ENCODE measurements around the gene SMYD3. TPM values are rescaled to one million over a fixed set of nuclear protein-coding genes. Genes with fewer than 3 reads are reported as not detected.

The SMYD3 gene
- total RNA-seq, 2 donors from 2014 or later = 16.7 to 18.2 TPM

- no peak for DNase-seq (ENCODE audit: low spot score)
- intact Hi-C loops (cut with DNase I) = no loop called here
Measured at GRCh38 chr1:245873883-245874671, 633.0 kb downstream of the SMYD3 start.

DNA sequence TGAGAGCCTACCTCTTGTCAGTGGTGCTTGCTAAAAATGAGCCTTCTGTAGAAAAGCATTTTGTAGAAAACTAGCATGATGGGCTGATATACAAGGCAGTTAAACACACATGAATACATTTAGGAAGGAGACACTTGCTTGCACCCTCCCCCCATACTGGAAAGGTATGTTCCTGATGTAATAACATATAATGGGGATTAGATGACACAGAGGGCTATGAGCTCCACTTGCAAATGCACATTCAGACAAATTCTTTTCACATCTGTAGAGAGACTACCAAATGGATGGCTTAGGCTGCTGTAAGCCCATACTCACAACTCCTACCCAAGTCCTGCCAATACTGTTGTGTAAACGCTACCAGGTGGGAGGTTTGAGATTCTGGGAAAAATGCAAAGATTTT, 634.0 kb downstream of the SMYD3 start:
- DNase-seq (ENCODE audit: low spot score) = no peak
- intact Hi-C loops (cut with DNase I) = no loop called here

- DNase-seq (ENCODE audit: low spot score) = no peak
- intact Hi-C loops (cut with DNase I) = no loop called here
Measured at GRCh38 chr1:245872475-245872874, 634.6 kb downstream of the SMYD3 start.

DNA sequence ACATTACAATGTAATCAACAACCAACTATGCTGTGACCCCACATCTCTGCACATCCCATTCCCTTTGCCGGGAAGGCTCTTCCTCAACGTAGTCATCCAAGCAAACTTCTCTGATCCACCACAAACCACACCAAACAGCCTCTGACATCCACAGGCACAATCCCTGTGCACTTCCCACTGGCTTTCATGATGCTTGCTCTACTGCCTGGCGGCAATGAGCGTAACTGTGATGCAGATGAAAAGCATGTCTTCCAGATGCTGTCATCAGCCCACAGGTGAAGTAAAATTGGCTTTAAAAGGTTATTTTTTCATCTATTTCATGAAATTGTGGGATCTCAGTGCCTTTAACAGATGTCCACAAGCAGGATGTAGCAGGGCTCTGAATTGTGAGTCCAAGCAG, 635.2 kb downstream of the SMYD3 start:
- intact Hi-C loops (cut with DNase I) = no loop called here
- DNase-seq (ENCODE audit: low spot score) = no peak

- DNase-seq (ENCODE audit: low spot score) = no peak
- intact Hi-C loops (cut with DNase I) = no loop called here
Measured at GRCh38 chr1:245871191-245871590, 635.9 kb downstream of the SMYD3 start.

DNA sequence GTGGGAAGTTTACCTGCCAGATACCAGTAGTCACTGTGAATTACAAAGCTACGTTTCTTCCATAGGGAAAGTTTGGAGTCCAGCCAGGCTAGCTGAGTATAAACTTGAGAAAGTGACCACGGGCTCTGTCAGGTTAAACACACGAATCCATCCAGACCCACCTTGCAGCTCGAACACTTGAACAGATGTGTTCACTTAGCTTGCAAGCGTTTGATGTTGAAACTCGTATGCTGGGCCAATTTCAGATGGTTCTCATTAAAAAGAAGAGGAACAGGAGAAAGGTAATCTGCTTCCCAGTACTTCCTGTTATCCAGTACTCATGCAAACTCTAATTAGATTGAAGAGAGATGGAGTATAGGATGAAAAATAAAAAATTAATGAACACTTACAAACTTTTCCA, 636.4 kb downstream of the SMYD3 start:
- no peak for DNase-seq (ENCODE audit: low spot score)
- intact Hi-C loops (cut with DNase I) = no loop called here

DNA sequence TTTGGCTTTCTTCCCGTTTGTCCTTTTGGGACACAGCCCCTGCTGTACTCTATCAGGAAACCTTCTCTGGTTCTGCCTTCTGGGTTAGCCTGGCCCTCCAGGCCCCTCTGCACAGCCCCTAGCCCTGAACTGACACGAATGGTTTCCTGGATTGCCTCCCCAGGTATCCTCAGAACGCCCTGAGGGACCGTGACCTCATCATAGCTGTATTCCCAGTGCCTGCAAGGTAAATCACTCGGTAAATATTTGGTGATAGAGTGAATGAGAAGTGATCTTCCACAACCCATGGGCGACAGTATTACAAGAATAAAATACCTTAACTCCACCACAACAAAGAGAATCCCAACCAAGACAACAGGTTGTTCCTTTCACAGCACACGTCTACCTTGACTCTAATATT, 637.2 kb downstream of the SMYD3 start:
- DNase-seq (ENCODE audit: low spot score) = no peak
- intact Hi-C loops (cut with DNase I) = no loop called here

DNA sequence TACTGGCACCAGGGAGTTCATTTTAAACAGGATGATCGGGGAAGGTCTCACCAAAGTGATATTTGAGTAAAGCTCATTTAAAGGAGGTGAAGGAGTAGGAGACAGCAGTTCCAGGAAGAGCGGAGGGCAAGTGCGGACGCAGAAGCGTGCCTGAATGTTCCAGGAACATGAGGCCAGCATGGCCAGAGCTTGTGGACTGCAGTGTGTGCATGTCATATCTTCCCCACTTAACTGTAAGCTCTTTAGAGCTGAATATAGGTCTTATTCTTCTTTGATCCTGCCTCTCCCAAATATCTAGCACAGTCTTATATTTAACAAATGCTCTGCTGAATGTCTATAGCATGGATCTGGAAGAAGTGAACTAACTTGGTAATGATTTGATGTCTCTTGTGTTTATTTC, 639.3 kb downstream of the SMYD3 start:
- DNase-seq (ENCODE audit: low spot score) = no peak
- intact Hi-C loops (cut with DNase I) = no loop called here

DNA sequence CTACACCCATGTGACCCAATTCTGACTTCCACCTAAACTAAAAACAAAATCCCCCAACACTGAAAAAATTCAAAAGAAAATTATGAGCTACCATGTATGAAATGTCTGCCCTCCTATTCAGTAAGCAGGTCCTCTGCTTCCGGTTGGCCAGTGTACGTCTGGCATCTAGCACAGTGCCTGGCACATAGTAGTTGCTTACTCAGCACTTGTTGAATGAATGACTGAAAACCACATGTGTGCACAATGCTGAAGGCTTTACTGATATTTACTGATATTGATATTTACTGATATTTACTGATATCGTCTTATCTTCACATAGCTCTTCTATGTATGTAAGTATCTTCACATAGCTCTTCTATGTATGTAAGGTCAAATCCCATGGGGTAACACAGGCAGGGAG, 642.2 kb downstream of the SMYD3 start:
- intact Hi-C loops (cut with DNase I) = no loop called here
- DNase-seq (ENCODE audit: low spot score) = no peak

GRCh38 chr1:245863566-245864184, 643.4 kb downstream of the SMYD3 start:
- DNase-seq (ENCODE audit: low spot score) = no peak
- intact Hi-C loops (cut with DNase I) = no loop called here

DNA sequence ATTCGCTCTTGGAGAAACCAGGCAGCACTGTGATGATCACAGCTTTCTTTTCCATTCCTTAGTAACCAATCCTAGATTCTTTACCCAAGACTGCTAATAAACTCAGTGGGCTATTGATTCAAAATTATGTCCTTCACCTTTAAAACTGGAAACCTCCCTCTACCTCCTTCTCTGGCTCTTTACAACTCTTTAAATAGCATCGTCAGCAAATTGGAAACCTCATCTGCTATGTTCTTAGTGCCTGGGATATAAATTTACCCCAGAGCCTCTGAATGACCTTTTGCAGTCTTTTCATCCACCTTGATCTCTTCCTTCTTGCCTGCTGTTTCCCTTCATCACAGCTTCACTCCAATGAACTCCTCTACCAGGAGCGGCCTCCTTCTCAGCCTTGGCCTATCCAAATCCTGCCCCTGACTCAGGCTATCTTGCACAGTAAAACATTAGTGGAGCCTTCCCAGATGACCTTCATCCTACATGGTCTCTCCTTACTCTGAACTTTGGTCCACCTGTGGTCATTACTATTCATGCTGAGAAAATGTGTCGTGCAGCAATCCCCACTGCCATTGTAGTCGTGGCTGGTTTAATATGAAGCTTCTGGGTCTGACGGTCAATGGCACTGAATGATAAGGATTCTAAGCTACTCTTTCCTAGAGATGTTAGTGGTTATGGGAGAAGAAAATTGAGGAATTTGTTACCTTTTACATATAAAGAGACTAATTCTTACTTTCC, 644.1 kb downstream of the SMYD3 start:
- DNase-seq (ENCODE audit: low spot score) = no peak
- intact Hi-C loops (cut with DNase I) = no loop called here

GRCh38 chr1:245860657-245861544, 646.2 kb downstream of the SMYD3 start:
- intact Hi-C loops (cut with DNase I) = no loop called here
- no peak for DNase-seq (ENCODE audit: low spot score)

GRCh38 chr1:245859493-245860114, 647.5 kb downstream of the SMYD3 start:
- intact Hi-C loops (cut with DNase I) = no loop called here

GRCh38 chr1:245858722-245859492, 648.2 kb downstream of the SMYD3 start:
- intact Hi-C loops (cut with DNase I) = no loop called here

More at GRCh38 chr1:245859493-245860114, 647.5 kb downstream of the SMYD3 start:
- DNase-seq (ENCODE audit: low spot score) = no peak

GRCh38 chr1:245858022-245858721, 648.9 kb downstream of the SMYD3 start:
- intact Hi-C loops (cut with DNase I) = no loop called here
- no peak for DNase-seq (ENCODE audit: low spot score)

More at GRCh38 chr1:245858722-245859492, 648.2 kb downstream of the SMYD3 start:
- DNase-seq (ENCODE audit: low spot score) = no peak

GRCh38 chr1:245856944-245857531, 650.0 kb downstream of the SMYD3 start:
- no peak for DNase-seq (ENCODE audit: low spot score)
- intact Hi-C loops (cut with DNase I) = no loop called here
